Osteoblast (primary cell): ENCODE measurements around the gene ERFL. TPM values are rescaled to one million over a fixed set of nuclear protein-coding genes. Genes with fewer than 3 reads are reported as not detected.

Experiments
- DNase-seq: peaks from one replicate; pipeline ENCODE4 v3.0.0; 2011; ENCODE audit warnings: low spot score, mixed read lengths; ENCODE audit not compliant: insufficient read length; ENCODE audit errors: missing footprints
- H2AFZ ChIP-seq: 2 replicates; pipeline ENCODE4 v1.6.0; 2011; ENCODE audit warnings: mild to moderate bottlenecking, low read length
- H3K27ac ChIP-seq: 2 replicates; pipeline ENCODE4 v1.5.1; 2011; ENCODE audit warnings: mild to moderate bottlenecking, low read depth, low read length, moderate library complexity
- H3K27me3 ChIP-seq: 2 replicates; pipeline ENCODE4 v1.6.0; 2012; ENCODE audit warnings: mild to moderate bottlenecking, control low read depth, inconsistent platforms, low read length, moderate library complexity; ENCODE audit not compliant: insufficient read depth
- H3K36me3 ChIP-seq: 2 replicates; pipeline ENCODE4 v1.5.1; 2011; ENCODE audit warnings: mild to moderate bottlenecking, low read length, control low read depth, moderate library complexity; ENCODE audit not compliant: insufficient read depth
- H3K4me1 ChIP-seq: 2 replicates; pipeline ENCODE4 v1.5.1; 2011; ENCODE audit warnings: mild to moderate bottlenecking, low read length, control low read depth, moderate library complexity; ENCODE audit not compliant: insufficient read depth
- H3K4me2 ChIP-seq: 2 replicates; pipeline ENCODE4 v1.6.0; 2011; ENCODE audit warnings: mild to moderate bottlenecking, low read length; ENCODE audit not compliant: insufficient read depth
- H3K4me3 ChIP-seq: fragments of 200-600 bp; sonication (generic); 3 replicates; pipeline ENCODE4 v1.5.1; 2012; ENCODE audit warnings: mild to moderate bottlenecking, low read length, inconsistent platforms; ENCODE audit not compliant: insufficient read depth
- H3K79me2 ChIP-seq: 2 replicates; pipeline ENCODE4 v1.6.0; 2012; ENCODE audit warnings: mild to moderate bottlenecking, low read length, control low read depth, inconsistent platforms; ENCODE audit not compliant: insufficient read depth
- H3K9me3 ChIP-seq: 2 replicates; pipeline ENCODE4 v1.5.1; 2011; ENCODE audit warnings: low read depth, low read length, control low read depth
- H4K20me1 ChIP-seq: 2 replicates; pipeline ENCODE4 v1.6.0; 2012; ENCODE audit warnings: mild to moderate bottlenecking, low read length, control low read depth; ENCODE audit not compliant: insufficient read depth
- CTCF ChIP-seq: IDR thresholded peaks from 2 replicates; pipeline ENCODE4 v1.5.1; 2011; ENCODE audit warnings: mild to moderate bottlenecking, low read depth, low read length, moderate library complexity; ENCODE audit errors: extremely low read depth
- total RNA-seq: library from RNA; depleted of rRNA; stranded (reverse); fragments of >200 nt; gene quantifications from 2 replicates; pipeline ENCODE4 v1.2.3, GENCODE V29; 2012

The ERFL gene
- total RNA-seq, 1 donor = under 0.01 TPM

GRCh38 chr19:41944336-41944735 lies 16.1 kb upstream of the ERFL start:
- Histone ChIP-seq H3K79me2 (no peaks in the 10 kb centered on the region), H3K4me2 (no peak overlapping the region), H3K27me3 (no peaks in the 10 kb centered on the region), H3K4me1 (no peaks in the 10 kb centered on the region), H3K4me3 (no peak overlapping the region), H3K27ac (no peak overlapping the region), H3K9me3 (no peaks in the 10 kb centered on the region), H4K20me1 (no peaks in the 10 kb centered on the region), H3K36me3 (no peaks in the 10 kb centered on the region), H2AFZ (no peak overlapping the region)
- no peak for DNase-seq
- TF ChIP-seq CTCF = no peak

- peak; percentile 82 for DNase-seq
- Histone ChIP-seq H3K9me3 (no peaks in the 10 kb centered on the region), H3K27ac (no peak overlapping the region), H2AFZ (no peak overlapping the region), H4K20me1 (no peaks in the 10 kb centered on the region), H3K4me2 (no peak overlapping the region), H3K4me3 (no peak overlapping the region), H3K27me3 (no peaks in the 10 kb centered on the region), H3K79me2 (no peaks in the 10 kb centered on the region), H3K36me3 (no peaks in the 10 kb centered on the region), H3K4me1 (peaks cover 3% of the 10 kb centered on the region)
- no peak for TF ChIP-seq CTCF
Observed at GRCh38 chr19:41941410-41942202, 13.4 kb upstream of the ERFL start.

- H3K4me2 ChIP-seq = peak overlapping the region; percentile 81
- H3K4me3 ChIP-seq = peak overlapping the region; percentile 74
- peak overlapping the region; percentile 63 for H2AFZ ChIP-seq
Observed at GRCh38 chr19:41940731-41941409, 12.6 kb upstream of the ERFL start.

More at GRCh38 chr19:41940731-41941409, 12.6 kb upstream of the ERFL start:
- Histone ChIP-seq H3K4me1 (peaks cover 10% of the 10 kb centered on the region), H3K9me3 (no peaks in the 10 kb centered on the region), H3K79me2 (no peaks in the 10 kb centered on the region), H3K27ac (no peak overlapping the region), H4K20me1 (no peaks in the 10 kb centered on the region), H3K36me3 (no peaks in the 10 kb centered on the region), H3K27me3 (no peaks in the 10 kb centered on the region)
- no peak for TF ChIP-seq CTCF
- peak; percentile 89 for DNase-seq
